T-helper 9 cell (primary cell): ENCODE data around the gene ZNF648.
"Not testable (repeated sequence)": the region's sequence is repeated elsewhere in the genome, so short reads cannot be mapped to it uniquely, and the experiment has no call there.

Source experiments
- DNase-seq: peaks from one replicate; pipeline ENCODE4 v3.0.0-alpha.2; 2020

Gene ZNF648

GRCh38 chr1:182015360-182015759 lies 46.2 kb downstream of the ZNF648 start:
- no peak for DNase-seq

- not testable (repeated sequence) for DNase-seq
Observed at GRCh38 chr1:182010800-182011370, 50.6 kb downstream of the ZNF648 start.

DNA sequence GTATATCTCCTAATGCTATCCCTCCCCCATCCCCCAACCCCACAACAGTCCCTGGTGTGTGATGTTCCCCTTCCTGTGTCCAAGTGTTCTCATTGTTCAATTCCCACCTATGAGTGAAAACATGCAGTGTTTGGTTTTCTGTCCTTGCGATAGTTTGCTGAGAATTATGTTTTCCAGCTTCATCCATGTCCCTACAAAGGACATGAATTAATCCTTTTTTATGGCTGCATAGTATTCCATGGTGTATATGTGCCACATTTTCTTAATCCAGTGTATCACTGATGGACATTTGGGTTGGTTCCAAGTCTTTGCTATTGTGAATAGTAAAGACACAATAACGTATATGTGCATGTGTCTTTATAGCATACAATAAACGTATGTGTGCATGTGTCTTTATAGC lies 56.1 kb downstream of the ZNF648 start:
- not testable (repeated sequence) for DNase-seq

GRCh38 chr1:182004601-182005000 lies 56.9 kb downstream of the ZNF648 start:
- DNase-seq = no peak
